ENCODE results near the gene AGBL3.
A peak's percentile ranks its signal among the peaks of the same experiment; 100 is the strongest.

AGBL3 gene

GRCh38 chr7:135147899-135148721 lies 161.8 kb downstream of the AGBL3 start, which contains the start of gene TMEM140:
TMEM140 (plus strand) TSS chr7:135148072; CDS start chr7:135164442, 16,370 bp downstream.
- peak; percentile 23 to 41 for DNase-seq (ENCODE audit: low read depth in 2 of 2)

- DNase-seq (ENCODE audit: low read depth in 2 of 2) = no peak
These were observed 163.9 kb downstream of the AGBL3 start for GRCh38 chr7:135150072-135150782.

- no peak for DNase-seq (ENCODE audit: low read depth in 2 of 2)
These were observed 164.8 kb downstream of the AGBL3 start for GRCh38 chr7:135151132-135151531.

GRCh38 chr7:135151533-135151932 lies 165.2 kb downstream of the AGBL3 start:
- no peak for DNase-seq (ENCODE audit: low read depth in 2 of 2)

- no peak for DNase-seq (ENCODE audit: low read depth in 2 of 2)
These were observed 166.1 kb downstream of the AGBL3 start for GRCh38 chr7:135152442-135152841.

- DNase-seq (ENCODE audit: low read depth in 2 of 2) = no peak
These were observed 168.4 kb downstream of the AGBL3 start for GRCh38 chr7:135154734-135155133.

GRCh38 chr7:135156290-135156689 lies 170.0 kb downstream of the AGBL3 start:
- DNase-seq (ENCODE audit: low read depth in 2 of 2) = no peak

GRCh38 chr7:135158141-135158655 lies 171.9 kb downstream of the AGBL3 start:
- DNase-seq (ENCODE audit: low read depth in 2 of 2) = no peak

- no peak for DNase-seq (ENCODE audit: low read depth in 2 of 2)
These were observed 172.6 kb downstream of the AGBL3 start for GRCh38 chr7:135158874-135159273.

- DNase-seq (ENCODE audit: low read depth in 2 of 2) = no peak
These were observed 173.2 kb downstream of the AGBL3 start for GRCh38 chr7:135159359-135160085.

GRCh38 chr7:135160098-135160857 lies 174.0 kb downstream of the AGBL3 start:
- DNase-seq (ENCODE audit: low read depth in 2 of 2) = no peak

GRCh38 chr7:135160858-135161653 lies 174.7 kb downstream of the AGBL3 start:
- no peak for DNase-seq (ENCODE audit: low read depth in 2 of 2)

GRCh38 chr7:135161669-135162068 lies 175.4 kb downstream of the AGBL3 start:
- DNase-seq (ENCODE audit: low read depth in 2 of 2) = no peak

- DNase-seq (ENCODE audit: low read depth in 2 of 2) = no peak
These were observed 176.2 kb downstream of the AGBL3 start for GRCh38 chr7:135162382-135163001.

- DNase-seq (ENCODE audit: low read depth in 2 of 2) = no peak
These were observed 178.2 kb downstream of the AGBL3 start for GRCh38 chr7:135164357-135165061.

- no peak for DNase-seq (ENCODE audit: low read depth in 2 of 2)
These were observed 179.6 kb downstream of the AGBL3 start for GRCh38 chr7:135165862-135166261.

GRCh38 chr7:135166338-135166990 lies 180.2 kb downstream of the AGBL3 start:
- no peak for DNase-seq (ENCODE audit: low read depth in 2 of 2)

- no peak for DNase-seq (ENCODE audit: low read depth in 2 of 2)
These were observed 181.1 kb downstream of the AGBL3 start for GRCh38 chr7:135167365-135167917.

GRCh38 chr7:135168001-135168400 lies 181.7 kb downstream of the AGBL3 start:
- no peak for DNase-seq (ENCODE audit: low read depth in 2 of 2)

Measured in activated CD8-positive, alpha-beta memory T cell treated with anti-CD3 and anti-CD28 coated beads for 4 hours (primary cell).